Heart left ventricle (tissue), 16 donors: ENCODE results near the gene APEX1. TPM values are rescaled to one million over a fixed set of nuclear protein-coding genes. Genes with fewer than 3 reads are reported as not detected.

Experiments used
- ATAC-seq, 4 donors: fragments of 200-7000 bp; cut with Tn5 transposase; one replicate each; pipeline ENCODE4 v1.9.1; 2020 to 2022; ENCODE audit warnings: moderate library complexity in 4 of 4, mild to moderate bottlenecking in 3 of 4, moderate number of reproducible peaks in 1 of 4
- DNase-seq, 5 donors: peaks; one replicate each; pipeline ENCODE4 v3.0.0-alpha.2; 2020
- H3K27ac ChIP-seq, 12 donors: fragments of 200-600 bp; sonication (generic) in 4 of 12; one replicate each; pipeline versions ENCODE4 v1.5.0 to v1.8.0; 2016 to 2022; ENCODE audit warnings: mild to moderate bottlenecking in 2 of 12
- H3K27me3 ChIP-seq, 9 donors: fragments of 200-600 bp; sonication (generic) in 2 of 9; one replicate each; pipeline versions ENCODE4 v1.5.1 to v1.8.0; 2016 to 2022; ENCODE audit warnings: mild to moderate bottlenecking in 3 of 9
- H3K36me3 ChIP-seq, 9 donors: fragments of 200-600 bp; sonication (generic) in 2 of 9; one replicate each; pipeline versions ENCODE4 v1.5.0 to v1.8.0; 2018 to 2022; ENCODE audit warnings: mild to moderate bottlenecking in 2 of 9
- H3K4me1 ChIP-seq, 12 donors: fragments of 200-600 bp; sonication (generic) in 4 of 12; one replicate each; pipeline versions ENCODE4 v1.5.0 to v1.8.0; 2016 to 2022; ENCODE audit warnings: mild to moderate bottlenecking in 3 of 12
- H3K4me3 ChIP-seq, 12 donors: fragments of 200-600 bp; sonication (generic) in 4 of 12; one replicate each; pipeline versions ENCODE4 v1.5.0 to v1.8.0; 2017 to 2022; ENCODE audit warnings: mild to moderate bottlenecking in 9 of 12, moderate library complexity in 4 of 12
- H3K9me3 ChIP-seq, 12 donors: fragments of 200-600 bp; sonication (generic) in 4 of 12; one replicate each; pipeline versions ENCODE4 v1.5.0 to v1.8.0; 2016 to 2022; ENCODE audit warnings: mild to moderate bottlenecking in 1 of 12
- POLR2A ChIP-seq, 2 donors: fragments of 450-650 bp; IDR thresholded peaks; one replicate each; pipeline ENCODE4 v1.6.1; 2017; ENCODE audit warnings: antibody characterized with exemption in 2 of 2, mild to moderate bottlenecking in 2 of 2, moderate library complexity in 2 of 2
- WGBS, 4 donors: extraction: QIAGEN DNeasy Blood & Tissue Kit in 2 of 4; methylation state at CpG; one replicate each; pipeline versions ENCODE4 v1.1.5 to v1.1.7; 2013 to 2018; 5-methylcytosine and 5-hydroxymethylcytosine counted together
- intact Hi-C, 10 donors: fragments of 100-400 bp; cut with DNase I; formaldehyde crosslinking; loops; one replicate each; pipeline versions ENCODE4 v1.11.1 to v1.14.2; 2022
- polyA plus RNA-seq, 2 donors: library from polyadenylated mRNA; stranded (reverse); fragments of 200-250 nt; gene quantifications; one replicate each; pipeline ENCODE4 v1.2.3, GENCODE V29; 2013
- total RNA-seq, 9 donors: library from RNA; depleted of rRNA in 2 of 9; stranded (reverse); fragments of >200 nt in 2 of 9; fragmentation: NEBNext Ultra II Directional in 3 of 9; extraction: Animal tissue kit (Norgen Biotek cat#: 25700) in 3 of 9; gene quantifications; one replicate each; pipeline versions ENCODE4 v1.1.0 to v1.2.4, GENCODE V29; 2016 to 2023
- TF ChIP-seq, protein P1 (sequence below), 12 donors: fragments of 200-600 bp; sonication (generic) in 4 of 12; IDR thresholded peaks; one replicate each; pipeline versions ENCODE4 v1.5.0 to v1.8.0; 2018 to 2022; ENCODE audit warnings: antibody characterized with exemption in 12 of 12, mild to moderate bottlenecking in 5 of 12
- donor health status: ischemic (EF 13 %, LVEDD 7.1; RV severe dilation, severe dysfunction).
- donor health status: healthy with polysubstance abuse.
- donor health status: DM: no; HTN: yes; CAD: no.
- donor health status: DM: no; HTN: no; CAD: no.
- donor health status: ischemic (EF 25% LVEDD 6.9; RV normal size, moderate dysfunction).
- donor health status: ischemic (EF 25% LVEDD 5.7; RV mildly dilated, moderate dysfunction).
- donor health status: healthy.
- donor health status: DM: yes; HTN: yes; CAD: no.
- donor health status: ischemic (EF 35%, LVEDD 5.7; RV mildly dilated, moderate dysfunction).
- donor health status: nonischemic (EF 11% LVEDD 7.7; RV severe dilation, severe dysfunction).
- donor health status: DM: yes; HTN: yes; CAD: no.
- donor health status: PGD.
- donor health status: ischemic (EF 29% LVEDD 5.4; RV normal size, mild dysfunction).
- donor health status: nonischemic (EF 23%, LVEDD 6.1; RV moderate dilation, normal function).

Gene APEX1
- total and polyA plus RNA-seq, 11 donors, result 47.9 to 109 (median 76.4) TPM

- 3 to 4% (median 4%) methylated on average over 12 of the region's 12 CpGs for WGBS, 4 donors
- ATAC-seq, result peak; percentile 52 to 82 (median 74)
- peaks cover 0 to 32% (median 17%) of the 10 kb centered on the region in 9 donors for H3K36me3 ChIP-seq
- TF ChIP-seq, protein P1, sequence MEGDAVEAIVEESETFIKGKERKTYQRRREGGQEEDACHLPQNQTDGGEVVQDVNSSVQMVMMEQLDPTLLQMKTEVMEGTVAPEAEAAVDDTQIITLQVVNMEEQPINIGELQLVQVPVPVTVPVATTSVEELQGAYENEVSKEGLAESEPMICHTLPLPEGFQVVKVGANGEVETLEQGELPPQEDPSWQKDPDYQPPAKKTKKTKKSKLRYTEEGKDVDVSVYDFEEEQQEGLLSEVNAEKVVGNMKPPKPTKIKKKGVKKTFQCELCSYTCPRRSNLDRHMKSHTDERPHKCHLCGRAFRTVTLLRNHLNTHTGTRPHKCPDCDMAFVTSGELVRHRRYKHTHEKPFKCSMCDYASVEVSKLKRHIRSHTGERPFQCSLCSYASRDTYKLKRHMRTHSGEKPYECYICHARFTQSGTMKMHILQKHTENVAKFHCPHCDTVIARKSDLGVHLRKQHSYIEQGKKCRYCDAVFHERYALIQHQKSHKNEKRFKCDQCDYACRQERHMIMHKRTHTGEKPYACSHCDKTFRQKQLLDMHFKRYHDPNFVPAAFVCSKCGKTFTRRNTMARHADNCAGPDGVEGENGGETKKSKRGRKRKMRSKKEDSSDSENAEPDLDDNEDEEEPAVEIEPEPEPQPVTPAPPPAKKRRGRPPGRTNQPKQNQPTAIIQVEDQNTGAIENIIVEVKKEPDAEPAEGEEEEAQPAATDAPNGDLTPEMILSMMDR (IDR thresholded peaks at IDR 0.05), result no peak
- TF ChIP-seq POLR2A (IDR thresholded peaks at IDR 0.05), result no peak
- no peaks in the 10 kb centered on the region for H3K9me3 ChIP-seq
- H3K27ac ChIP-seq, result peak overlapping the region; percentile 78 to 97 (median 89)
- peak in 4 of 5 donors; percentile 13 to 63 (median 49) for DNase-seq
- peak overlapping the region; percentile 61 to 91 (median 80) for H3K4me3 ChIP-seq
- intact Hi-C loops, result loop anchor here in 4 of 10 donors (1.0 to 10.0 kb wide), 5 partner anchors 137 to 635 kb away; partner anchors contain the start of genes ANG (in 1 of the 4), RNASE4 (in 1 of the 4) and TMEM253 (in 1 of the 4)
- H3K4me1 ChIP-seq, result peaks cover 0 to 41% (median 13%) of the 10 kb centered on the region in 12 donors
- no peaks in the 10 kb centered on the region for H3K27me3 ChIP-seq
Measured at GRCh38 chr14:20469890-20470602, 15.0 kb downstream of the APEX1 start.

DNA sequence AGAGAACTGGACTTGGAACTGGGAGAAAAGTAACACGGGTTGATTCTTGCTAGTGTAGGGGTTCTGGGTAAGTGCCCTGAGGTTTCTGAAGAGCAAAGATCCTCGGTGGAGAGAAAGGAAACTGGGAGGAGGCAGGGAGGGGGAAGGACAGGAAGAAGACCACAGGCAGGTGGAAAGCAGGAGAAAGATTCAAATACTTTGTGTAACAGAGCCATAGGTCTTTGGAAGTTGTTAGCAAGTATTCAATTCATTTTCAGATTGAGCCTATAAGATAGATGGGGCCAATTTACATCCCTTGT, 15.5 kb downstream of the APEX1 start:
- no peaks in the 10 kb centered on the region for H3K9me3 ChIP-seq
- H3K27me3 ChIP-seq, result no peaks in the 10 kb centered on the region
- H3K4me1 ChIP-seq, result peaks cover 0 to 41% (median 13%) of the 10 kb centered on the region in 12 donors
- TF ChIP-seq, protein P1 (IDR thresholded peaks at IDR 0.05), result no peak
- no peak for TF ChIP-seq POLR2A (IDR thresholded peaks at IDR 0.05)
- peak overlapping the region; percentile 61 to 91 (median 80) for H3K4me3 ChIP-seq
- H3K36me3 ChIP-seq, result peaks cover 0 to 38% (median 20%) of the 10 kb centered on the region in 9 donors
- intact Hi-C loops, result loop anchor here in 1 of 10 donors (5.0 kb wide), 1 partner anchor 137 kb away; no protein-coding TSS in a partner anchor
- peak overlapping the region in 10 of 12 donors; percentile 78 to 97 (median 89) for H3K27ac ChIP-seq
- 6 to 9% (median 7%) methylated on average over 2 of the region's 2 CpGs for WGBS, 4 donors
- DNase-seq, result no peak
- no peak for ATAC-seq

DNA sequence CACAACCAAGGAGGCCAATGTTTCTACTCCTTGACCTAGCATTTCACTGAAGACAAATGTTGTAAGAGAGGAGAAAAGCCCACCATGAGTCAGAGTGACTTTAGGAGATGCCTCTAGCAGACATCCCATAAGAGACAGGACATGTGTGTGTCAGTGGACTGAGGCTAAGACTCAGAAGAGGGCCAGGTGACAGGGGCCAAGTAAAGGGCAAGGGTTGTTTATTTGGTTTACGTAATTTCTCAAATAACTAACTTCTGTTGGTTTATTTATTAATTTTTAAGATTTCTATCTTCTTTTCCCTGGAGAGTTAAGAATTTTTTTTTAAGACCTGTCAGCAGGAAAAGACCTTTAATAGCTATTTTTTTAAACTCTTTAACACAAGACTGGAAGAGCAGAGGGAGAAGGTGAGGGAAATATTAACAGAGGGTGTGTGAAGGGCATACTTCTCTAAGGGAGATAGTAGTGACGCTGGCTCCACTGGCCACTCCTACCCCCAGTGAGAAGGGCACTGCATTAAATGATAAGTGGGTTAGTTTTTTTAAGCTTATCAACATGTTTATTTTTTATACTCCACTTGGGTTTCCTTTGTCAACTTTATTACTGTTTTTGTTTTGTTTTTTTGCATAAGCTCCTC, 17.6 kb downstream of the APEX1 start:
- DNase-seq, result no peak
- H3K4me3 ChIP-seq, result no peak overlapping the region
- TF ChIP-seq POLR2A (IDR thresholded peaks at IDR 0.05), result no peak
- TF ChIP-seq, protein P1 (IDR thresholded peaks at IDR 0.05), result no peak
- ATAC-seq, result no peak
- H3K9me3 ChIP-seq, result no peaks in the 10 kb centered on the region
- H3K4me1 ChIP-seq, result peaks cover 4 to 55% (median 24%) of the 10 kb centered on the region in 12 donors
- WGBS, 4 donors, result 66 to 70% (median 67%) methylated on average over 2 of the region's 2 CpGs
- H3K27ac ChIP-seq, result no peak overlapping the region
- peaks cover 0 to 57% (median 30%) of the 10 kb centered on the region in 9 donors for H3K36me3 ChIP-seq
- no peaks in the 10 kb centered on the region for H3K27me3 ChIP-seq
- intact Hi-C loops, result loop anchor here in 1 of 10 donors (5.0 kb wide), 1 partner anchor 135 kb away; no protein-coding TSS in a partner anchor

DNA sequence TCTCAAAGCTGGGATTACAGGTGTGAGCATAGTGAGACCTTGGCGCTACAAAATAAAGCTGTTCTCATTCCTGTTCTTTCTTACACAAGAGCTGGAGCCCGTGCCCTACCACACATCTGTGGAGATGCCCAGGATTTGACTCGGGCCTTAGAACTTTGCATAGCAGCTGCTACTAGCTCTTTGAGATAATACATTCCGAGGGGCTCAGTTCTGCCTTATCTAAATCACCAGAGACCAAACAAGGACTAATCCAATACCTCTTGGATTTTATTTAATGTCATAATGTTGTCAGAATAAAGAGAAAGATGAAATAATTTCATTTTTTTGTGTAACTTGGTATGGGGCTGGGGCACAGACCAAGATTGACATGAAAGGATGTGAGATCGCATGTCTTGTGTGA, 21.8 kb downstream of the APEX1 start:
- 62 to 72% (median 66%) methylated on average over 5 of the region's 5 CpGs for WGBS, 4 donors
- ATAC-seq (peak in 1 of 4 donors; percentile 21), DNase-seq (no peak)
- Histone ChIP-seq H3K4me1 (peaks cover 0 to 43% (median 20%) of the 10 kb centered on the region in 12 donors), H3K27ac (peak overlapping the region in 7 of 12 donors; percentile 46 to 87 (median 59)), H3K27me3 (no peaks in the 10 kb centered on the region), H3K36me3 (peaks cover 0 to 66% (median 30%) of the 10 kb centered on the region in 9 donors), H3K9me3 (no peaks in the 10 kb centered on the region), H3K4me3 (no peak overlapping the region)
- no peak for TF ChIP-seq POLR2A (IDR thresholded peaks at IDR 0.05)
- TF ChIP-seq, protein P1 (IDR thresholded peaks at IDR 0.05), result no peak
- intact Hi-C loops, result no loop called here
